GM18867 (cell line): ENCODE data around the gene KRT1.
"Not testable (repeated sequence)": the region's sequence is repeated elsewhere in the genome, so short reads cannot be mapped to it uniquely, and the experiment has no call there.

Source experiments
- ATAC-seq: cut with Tn5 transposase; IDR thresholded peaks from one replicate; pipeline ENCODE4 v1.9.1; 2021; ENCODE audit warnings: mild to moderate bottlenecking, moderate library complexity; ENCODE audit not compliant: unreplicated experiment

The KRT1 gene

GRCh38 chr12:52682938-52683574 lies 2.8 kb upstream of the KRT1 start:
- no peak for ATAC-seq

GRCh38 chr12:52682381-52682660 lies 2.1 kb upstream of the KRT1 start:
- ATAC-seq: no peak

DNA sequence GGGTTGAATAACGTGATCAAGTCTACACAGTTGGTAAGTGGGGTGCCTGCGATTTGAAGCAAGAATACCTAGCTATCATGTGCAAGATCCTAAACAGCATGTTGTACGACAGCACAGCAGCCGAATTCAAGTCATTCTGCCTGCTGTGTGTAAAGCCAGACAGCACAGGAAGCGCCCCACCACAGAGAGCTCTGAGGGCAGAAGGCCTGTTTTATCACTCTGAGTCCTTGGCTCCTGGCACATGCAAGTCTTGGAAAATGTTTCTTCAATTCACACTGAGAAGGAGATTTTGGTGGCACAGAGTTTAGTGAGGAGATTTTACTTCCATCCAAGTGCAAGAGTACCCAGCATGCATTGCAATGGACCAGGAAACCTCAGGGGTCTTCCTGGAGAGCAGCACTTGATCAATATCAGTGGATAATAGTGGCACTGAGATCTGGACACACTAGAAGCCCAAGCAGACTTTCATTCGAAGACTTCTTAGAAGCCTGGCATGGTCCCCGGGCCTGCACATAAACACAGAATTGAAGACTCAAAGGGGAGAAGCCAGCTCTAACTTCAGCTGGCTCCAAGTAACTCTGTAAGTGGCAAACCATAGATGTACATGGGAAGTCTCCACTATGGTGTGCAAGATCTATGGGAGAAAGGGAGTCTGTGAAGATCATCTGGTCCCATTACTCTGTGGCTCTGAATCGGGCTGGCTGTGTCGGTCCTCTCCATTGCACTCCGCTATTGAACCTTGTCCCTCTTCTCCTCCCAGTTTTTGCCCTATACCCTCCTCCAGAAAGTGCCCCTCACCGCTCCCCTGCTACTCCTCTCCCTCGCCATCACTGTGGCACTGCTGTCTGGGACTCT lies 1.5 kb upstream of the KRT1 start:
- no peak for ATAC-seq

- no peak for ATAC-seq
These were observed 332 bp downstream of the KRT1 start for GRCh38 chr12:52679875-52680274.

DNA sequence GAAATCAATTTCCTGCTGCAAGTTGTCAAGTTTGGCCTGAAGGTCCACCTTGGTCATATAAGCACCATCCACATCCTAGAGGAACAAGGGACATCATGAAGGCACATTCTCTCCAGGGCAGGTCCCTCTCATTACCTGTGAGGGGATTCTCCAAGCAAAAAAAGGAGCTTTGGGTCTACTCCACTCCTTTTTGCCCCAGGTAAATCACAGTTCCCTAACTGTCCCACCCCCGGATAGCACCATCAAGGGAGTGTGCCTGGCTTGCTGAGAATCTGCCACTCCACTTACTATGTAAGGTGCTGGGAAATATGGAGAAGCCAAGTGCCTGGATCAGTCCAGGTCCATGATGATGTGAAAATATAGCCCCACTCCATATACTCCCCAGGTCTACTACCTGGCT lies 2.5 kb downstream of the KRT1 start:
- no peak for ATAC-seq

GRCh38 chr12:52677126-52677525 lies 3.1 kb downstream of the KRT1 start:
- no peak for ATAC-seq

- ATAC-seq: no peak
These were observed 4.0 kb downstream of the KRT1 start for GRCh38 chr12:52676163-52676562.

DNA sequence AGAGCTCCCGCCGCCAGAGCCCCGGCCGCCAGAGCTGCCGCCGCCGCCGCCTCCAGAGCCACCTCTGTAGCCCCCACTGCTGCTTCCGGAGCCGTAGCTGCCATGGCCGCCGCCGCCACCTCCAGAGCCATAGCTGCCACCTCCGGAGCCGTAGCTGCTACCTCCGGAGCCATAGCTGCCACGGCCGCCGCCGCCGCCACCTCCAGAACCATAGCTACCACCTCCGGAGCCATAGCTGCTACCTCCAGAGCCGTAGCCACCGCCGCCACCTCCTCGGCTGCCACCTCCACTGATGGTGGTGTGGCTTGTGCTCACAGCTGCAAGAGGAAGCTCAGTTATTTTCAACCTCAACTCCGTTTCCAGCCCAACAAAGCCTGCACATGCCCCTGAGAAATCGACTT lies 4.9 kb downstream of the KRT1 start:
- no peak for ATAC-seq

DNA sequence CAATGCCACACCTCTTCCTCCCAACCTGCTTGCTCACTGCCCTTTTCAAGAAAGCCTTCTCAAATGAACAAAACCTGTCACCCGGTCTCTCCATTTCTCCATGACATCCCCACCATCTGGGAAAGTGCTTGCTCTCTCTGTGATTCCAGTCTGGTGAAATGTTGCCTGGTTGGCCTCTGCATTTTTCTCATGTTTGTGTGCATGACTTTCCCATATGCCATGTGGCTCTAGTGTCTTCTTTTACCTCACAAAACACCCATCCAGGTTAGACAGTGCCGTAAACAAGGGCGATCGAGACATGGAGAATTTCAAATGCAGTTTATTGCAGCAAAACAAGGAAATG lies 5.8 kb downstream of the KRT1 start:
- no peak for ATAC-seq

- no peak for ATAC-seq
These were observed 6.3 kb downstream of the KRT1 start for GRCh38 chr12:52673713-52674432.

GRCh38 chr12:52673217-52673616 lies 7.0 kb downstream of the KRT1 start:
- no peak for ATAC-seq

DNA sequence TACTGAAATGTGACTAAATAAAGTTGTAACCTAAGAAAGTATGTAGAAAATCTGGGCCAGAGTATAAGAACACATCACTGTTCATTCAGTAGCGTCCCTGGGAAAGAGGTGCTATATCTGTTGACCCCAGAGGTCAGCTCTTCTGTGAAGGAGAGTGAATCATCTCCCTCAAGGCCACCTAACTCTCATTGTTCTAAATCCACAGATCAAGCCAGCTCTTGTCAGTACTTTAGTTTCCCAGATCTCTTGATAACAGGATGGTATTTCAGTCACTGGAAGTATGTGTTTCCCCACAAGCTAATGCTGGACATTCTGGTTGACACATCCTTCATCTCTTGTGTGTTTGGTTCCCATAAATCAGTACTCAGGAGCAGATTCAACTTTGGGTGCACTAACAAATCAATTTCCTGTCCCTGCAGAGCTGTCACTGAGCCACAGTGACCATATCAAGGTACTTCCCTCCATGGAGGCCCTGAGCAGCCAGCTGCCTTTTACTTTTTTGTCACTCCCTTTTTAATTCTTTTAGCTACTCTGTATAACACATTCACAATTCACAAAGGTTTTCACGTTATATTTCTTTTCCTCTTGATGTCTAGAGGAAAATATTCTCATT lies 7.8 kb downstream of the KRT1 start:
- ATAC-seq: no peak

DNA sequence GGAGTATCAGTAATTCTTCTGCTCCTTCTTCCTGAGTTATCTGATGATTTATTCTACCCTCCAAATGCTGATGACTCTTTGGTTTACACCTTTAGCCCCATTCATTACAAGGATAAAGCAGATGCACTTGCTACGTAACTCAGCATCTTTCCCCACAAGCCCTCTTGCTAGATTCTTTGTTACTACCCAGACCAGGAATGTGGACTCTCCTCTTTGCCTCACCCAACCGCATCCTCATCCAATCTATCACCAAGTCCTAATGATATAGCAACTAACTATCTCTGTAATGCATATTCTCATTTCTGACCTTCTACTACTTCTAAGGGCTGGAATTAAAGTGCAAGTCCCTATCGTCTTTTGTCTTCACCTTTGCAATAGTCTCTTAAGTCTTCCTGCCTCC lies 9.2 kb downstream of the KRT1 start:
- ATAC-seq: no peak

GRCh38 chr12:52670506-52670905 lies 9.7 kb downstream of the KRT1 start:
- no peak for ATAC-seq

DNA sequence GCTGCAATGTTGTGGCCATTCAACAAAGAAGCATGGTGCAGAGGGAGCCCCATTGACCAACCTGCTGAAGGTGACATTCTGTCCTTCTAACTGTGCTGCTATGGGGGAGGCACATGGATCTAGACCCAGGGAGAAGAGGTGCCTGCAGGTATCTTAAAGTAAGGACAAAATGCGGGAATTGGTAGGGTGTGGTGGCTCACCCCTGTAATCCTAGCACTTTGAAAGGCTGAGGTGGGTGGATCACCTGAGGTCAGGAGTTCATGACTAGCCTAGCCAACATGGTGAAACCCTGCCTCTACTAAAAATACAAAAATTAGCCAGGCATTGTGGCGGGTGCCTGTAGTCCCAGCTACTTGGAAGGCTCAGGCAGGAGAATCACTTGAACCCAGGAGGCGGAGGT lies 10.3 kb downstream of the KRT1 start:
- ATAC-seq: not testable (repeated sequence)

DNA sequence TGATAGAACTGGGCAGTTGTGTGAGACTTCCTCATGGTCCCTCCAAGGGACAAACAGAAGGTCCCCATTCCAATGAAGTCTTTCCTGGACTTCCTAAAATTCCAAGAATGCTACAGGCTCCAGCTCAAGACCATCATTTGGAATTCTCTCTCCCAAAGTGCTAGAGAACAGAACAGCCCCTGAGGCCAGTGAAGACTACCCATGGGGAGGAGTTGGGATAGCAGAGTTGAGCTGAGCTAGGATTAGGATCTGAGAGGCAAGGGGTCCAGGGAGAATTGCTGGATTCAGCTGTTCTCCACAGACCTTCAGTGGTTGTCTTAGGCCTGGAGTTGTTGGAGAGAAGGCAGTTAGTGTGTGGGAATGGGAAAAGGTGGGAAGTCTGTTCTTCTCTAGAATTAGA lies 10.8 kb downstream of the KRT1 start:
- no peak for ATAC-seq

- ATAC-seq: no peak
These were observed 12.3 kb downstream of the KRT1 start for GRCh38 chr12:52667931-52668330.

DNA sequence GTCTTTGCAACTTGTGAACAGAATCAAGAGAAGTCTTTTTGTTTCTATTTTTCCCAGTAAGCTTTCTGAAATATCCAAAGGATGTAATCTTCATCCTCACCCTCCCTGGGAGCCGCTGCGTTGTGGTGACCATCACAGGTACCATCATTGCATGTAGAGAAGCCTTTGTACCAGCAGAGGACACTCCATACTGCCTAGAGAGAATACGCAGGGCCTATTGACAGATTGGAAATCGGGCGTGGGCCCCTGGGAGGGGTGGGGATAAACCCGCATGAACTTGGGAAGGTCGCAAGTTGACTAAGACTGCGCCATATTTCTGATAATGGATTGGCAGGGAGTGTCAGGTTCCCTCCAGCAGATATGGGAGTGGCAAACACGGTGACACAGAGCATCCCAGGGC lies 12.7 kb downstream of the KRT1 start:
- no peak for ATAC-seq

GRCh38 chr12:52666471-52666870 lies 13.7 kb downstream of the KRT1 start:
- no peak for ATAC-seq

GRCh38 chr12:52663420-52663819 lies 16.8 kb downstream of the KRT1 start:
- no peak for ATAC-seq

GRCh38 chr12:52662918-52663229 lies 17.3 kb downstream of the KRT1 start:
- ATAC-seq: no peak
